Mononuclear cell (primary cell): ENCODE results near the gene MINK1. TPM values are rescaled to one million over a fixed set of nuclear protein-coding genes. Genes with fewer than 3 reads are reported as not detected.

Experiments
- H3K27me3 ChIP-seq: 2 replicates; pipeline ENCODE4 v1.6.0; 2011; ENCODE audit warnings: low read length, control low read depth; ENCODE audit not compliant: insufficient read depth
- H3K4me1 ChIP-seq: 2 replicates; pipeline ENCODE4 v1.5.1; 2011; ENCODE audit warnings: mild to moderate bottlenecking, low read length, control low read depth; ENCODE audit not compliant: insufficient read depth
- H3K4me3 ChIP-seq: 2 replicates; pipeline ENCODE4 v1.5.1; 2011; ENCODE audit warnings: mild to moderate bottlenecking, low read length, moderate library complexity
- H3K9me3 ChIP-seq: 2 replicates; pipeline ENCODE4 v1.5.1; 2011; ENCODE audit warnings: low read depth, mild to moderate bottlenecking, control low read depth, low read length
- total RNA-seq: library from RNA; depleted of rRNA; stranded (reverse); fragments of >200 nt; gene quantifications from one replicate; pipeline ENCODE4 v1.2.3, GENCODE V29; 2012

MINK1 gene
- total RNA-seq, 1 donor, result 68.8 TPM

DNA sequence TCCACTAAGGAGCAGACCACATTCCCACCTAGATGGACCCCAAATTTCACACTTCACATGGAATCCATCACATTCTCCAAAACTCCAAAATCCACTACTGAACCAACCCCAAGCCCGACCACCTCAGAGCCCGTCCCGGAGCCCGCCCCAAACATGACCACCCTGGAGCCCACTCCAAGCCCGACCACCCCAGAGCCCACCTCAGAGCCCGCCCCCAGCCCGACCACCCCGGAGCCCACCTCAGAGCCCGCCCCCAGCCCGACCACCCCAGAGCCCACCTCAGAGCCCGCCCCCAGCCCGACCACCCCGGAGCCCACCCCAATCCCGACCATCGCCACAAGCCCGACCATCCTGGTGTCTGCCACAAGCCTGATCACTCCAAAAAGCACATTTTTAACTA lies 100.5 kb downstream of the MINK1 start:
- no peak overlapping the region for H3K4me3 ChIP-seq
- no peaks in the 10 kb centered on the region for H3K9me3 ChIP-seq
- H3K4me1 ChIP-seq, result peaks cover 22% of the 10 kb centered on the region
- H3K27me3 ChIP-seq, result no peaks in the 10 kb centered on the region

- peaks cover 30% of the 10 kb centered on the region for H3K4me1 ChIP-seq
- H3K9me3 ChIP-seq, result no peaks in the 10 kb centered on the region
- no peak overlapping the region for H3K4me3 ChIP-seq
- no peaks in the 10 kb centered on the region for H3K27me3 ChIP-seq
Observed at GRCh38 chr17:4934173-4934979, 101.2 kb downstream of the MINK1 start.

- no peaks in the 10 kb centered on the region for H3K27me3 ChIP-seq
- H3K4me1 ChIP-seq, result peaks cover 31% of the 10 kb centered on the region
- H3K9me3 ChIP-seq, result no peaks in the 10 kb centered on the region
- no peak overlapping the region for H3K4me3 ChIP-seq
Observed at GRCh38 chr17:4935650-4936049, 102.5 kb downstream of the MINK1 start.

- Histone ChIP-seq H3K27me3 (no peaks in the 10 kb centered on the region), H3K4me1 (peaks cover 38% of the 10 kb centered on the region), H3K9me3 (no peaks in the 10 kb centered on the region), H3K4me3 (no peak overlapping the region)
Observed at GRCh38 chr17:4936436-4936835, 103.3 kb downstream of the MINK1 start.

DNA sequence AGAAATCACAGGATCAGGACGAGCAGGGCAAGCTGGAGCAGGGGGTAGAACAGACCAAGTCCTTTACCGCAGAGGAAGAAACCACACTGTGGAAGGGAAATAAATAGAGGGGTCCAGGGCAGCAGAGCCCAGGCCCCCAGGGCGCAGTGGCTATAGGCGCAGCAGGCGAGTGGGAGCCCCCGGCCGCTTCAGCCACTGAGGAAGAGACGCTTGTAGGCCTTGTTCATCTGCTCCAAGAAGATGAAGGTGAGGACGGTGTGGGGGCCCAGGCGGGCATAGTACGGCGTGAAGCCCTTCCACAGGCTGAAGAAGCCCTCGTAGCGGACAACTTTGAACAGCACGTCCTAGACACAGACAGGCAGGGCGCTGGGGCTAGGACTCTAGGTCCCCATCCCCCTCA lies 104.4 kb downstream of the MINK1 start:
- Histone ChIP-seq H3K4me1 (peaks cover 45% of the 10 kb centered on the region), H3K27me3 (no peaks in the 10 kb centered on the region), H3K4me3 (no peak overlapping the region), H3K9me3 (no peaks in the 10 kb centered on the region)

- Histone ChIP-seq H3K9me3 (no peaks in the 10 kb centered on the region), H3K27me3 (no peaks in the 10 kb centered on the region), H3K4me1 (peaks cover 50% of the 10 kb centered on the region), H3K4me3 (no peak overlapping the region)
Observed at GRCh38 chr17:4938069-4938491, 104.9 kb downstream of the MINK1 start.

GRCh38 chr17:4938688-4939545 lies 105.8 kb downstream of the MINK1 start:
- H3K4me1 ChIP-seq, result peaks cover 57% of the 10 kb centered on the region
- H3K27me3 ChIP-seq, result no peaks in the 10 kb centered on the region
- peak overlapping the region; percentile 98 for H3K4me3 ChIP-seq

GRCh38 chr17:4939546-4939795 lies 106.3 kb downstream of the MINK1 start:
- H3K9me3 ChIP-seq, result no peaks in the 10 kb centered on the region
- peaks cover 57% of the 10 kb centered on the region for H3K4me1 ChIP-seq
- H3K4me3 ChIP-seq, result peak overlapping the region; percentile 98
- H3K27me3 ChIP-seq, result no peaks in the 10 kb centered on the region

More at GRCh38 chr17:4938688-4939545, 105.8 kb downstream of the MINK1 start:
- H3K9me3 ChIP-seq, result no peaks in the 10 kb centered on the region

- peaks cover 58% of the 10 kb centered on the region for H3K4me1 ChIP-seq
- no peaks in the 10 kb centered on the region for H3K9me3 ChIP-seq
- H3K27me3 ChIP-seq, result no peaks in the 10 kb centered on the region
- peak within 1 kb of the TSS; percentile 98 for H3K4me3 ChIP-seq
Observed at GRCh38 chr17:4939796-4940554, 106.8 kb downstream of the MINK1 start, which contains the start of the genes RNF167 and SLC25A11. RNF167 (plus strand) TSS chr17:4940268; CDS start chr17:4940910, 642 bp downstream. SLC25A11 (minus strand) TSS chr17:4940046; CDS start chr17:4939910, 136 bp downstream.

DNA sequence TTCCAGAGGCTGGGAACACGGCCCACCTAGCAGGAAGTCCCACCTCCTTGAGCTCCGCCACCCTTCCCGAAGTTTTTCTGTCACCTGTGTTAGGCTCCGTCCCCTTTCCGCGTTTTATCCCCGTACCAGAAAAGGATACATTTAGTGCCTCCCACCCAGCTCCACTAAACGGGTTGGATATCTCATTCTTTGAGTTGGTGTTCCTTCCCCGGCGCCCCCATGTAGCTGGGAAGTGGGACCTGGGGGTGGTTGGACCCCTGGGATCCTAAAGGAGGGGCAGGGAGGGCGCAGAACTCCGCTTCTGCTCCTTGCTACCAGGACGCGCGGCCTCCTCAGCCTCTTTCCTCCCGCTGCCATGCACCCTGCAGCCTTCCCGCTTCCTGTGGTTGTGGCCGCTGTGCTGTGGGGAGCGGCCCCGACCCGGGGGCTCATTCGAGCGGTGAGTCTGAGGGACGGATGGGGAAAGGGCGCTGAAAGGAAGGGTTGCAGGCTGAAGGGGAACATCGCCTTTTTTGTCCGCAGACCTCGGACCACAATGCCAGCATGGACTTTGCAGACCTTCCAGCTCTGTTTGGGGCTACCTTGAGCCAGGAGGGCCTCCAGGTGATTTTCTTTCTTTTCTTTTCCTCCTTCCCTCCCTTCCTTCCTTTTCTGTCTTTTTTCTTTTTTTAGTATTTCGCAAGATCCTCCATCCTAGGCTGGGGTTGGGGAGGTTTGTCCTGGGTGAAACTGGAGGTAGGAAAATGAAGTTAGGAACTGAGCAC lies 107.6 kb downstream of the MINK1 start:
- H3K9me3 ChIP-seq, result no peaks in the 10 kb centered on the region
- H3K4me1 ChIP-seq, result peaks cover 66% of the 10 kb centered on the region
- H3K4me3 ChIP-seq, result peak overlapping the region; percentile 98
- no peaks in the 10 kb centered on the region for H3K27me3 ChIP-seq

DNA sequence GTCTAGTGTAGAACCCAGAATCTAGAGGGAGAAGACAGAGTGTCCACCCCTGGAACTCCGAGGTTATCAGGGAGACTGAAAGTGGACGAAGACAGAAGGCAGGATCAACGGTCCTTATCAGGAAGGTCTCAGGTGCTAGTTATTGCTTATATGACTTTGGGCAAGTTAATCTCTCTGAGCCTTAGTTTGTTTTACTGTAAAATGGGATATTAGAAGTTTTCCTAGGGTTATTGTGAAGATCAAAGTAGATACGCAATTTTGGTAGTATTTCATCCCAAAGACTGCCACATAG lies 108.1 kb downstream of the MINK1 start:
- Histone ChIP-seq H3K4me1 (peaks cover 71% of the 10 kb centered on the region), H3K4me3 (peak overlapping the region; percentile 98), H3K27me3 (no peaks in the 10 kb centered on the region), H3K9me3 (no peaks in the 10 kb centered on the region)

GRCh38 chr17:4942760-4943508 lies 109.8 kb downstream of the MINK1 start:
- Histone ChIP-seq H3K4me1 (peaks cover 79% of the 10 kb centered on the region), H3K4me3 (no peak overlapping the region)

DNA sequence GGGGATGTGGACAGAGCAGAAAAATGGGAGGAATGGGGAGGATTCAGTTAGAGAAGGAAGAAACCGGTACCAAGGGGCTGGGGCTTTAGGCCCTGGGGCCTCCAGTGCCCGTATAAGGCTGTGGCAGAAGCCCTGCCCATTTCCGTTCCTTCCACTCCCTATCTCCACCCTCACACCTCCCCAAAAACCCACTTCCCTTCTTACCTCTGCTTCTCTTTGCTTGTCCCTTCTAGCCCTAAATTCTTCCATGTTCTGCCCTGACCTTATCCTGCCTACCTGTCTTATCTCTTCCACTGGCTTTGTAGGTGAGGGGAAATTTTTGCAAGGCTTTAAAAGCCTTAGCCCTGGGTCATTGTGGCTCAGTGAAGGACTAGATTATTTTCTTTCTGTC lies 111.0 kb downstream of the MINK1 start:
- Histone ChIP-seq H3K4me3 (peak overlapping the region; percentile 99), H3K4me1 (peaks cover 67% of the 10 kb centered on the region), H3K9me3 (no peaks in the 10 kb centered on the region)

More at GRCh38 chr17:4942760-4943508, 109.8 kb downstream of the MINK1 start:
- no peaks in the 10 kb centered on the region for H3K9me3 ChIP-seq
- H3K27me3 ChIP-seq, result no peaks in the 10 kb centered on the region

More for the DNA sequence above, 111.0 kb downstream of the MINK1 start:
- H3K27me3 ChIP-seq, result no peaks in the 10 kb centered on the region
